HCT116 (cell line): ENCODE data around the gene TBC1D17. TPM values are rescaled to one million over a fixed set of nuclear protein-coding genes. Genes with fewer than 3 reads are reported as not detected.

Experiments
- ATAC-seq: fragments of 200-7000 bp; cut with Tn5 transposase; 2 replicates; pipeline ENCODE4 v1.9.1; 2020; ENCODE audit warnings: mild to moderate bottlenecking, moderate library complexity
- BruUV-seq: library from RNA; stranded (reverse); fragments of 400-500 nt; replicated peaks from 2 replicates; lab custom pipeline; 2021; lab: Mats Ljungman, UMichigan
- CTCF ChIA-PET: fragments of 300-600 bp; sonication (Branson Sonifier 250); formaldehyde crosslinking; loops from one replicate; lab custom pipeline; 2021; ENCODE audit warnings: antibody characterized with exemption; lab: Charles Lee
- POLR2A ChIA-PET: fragments of 300-600, 350-600 bp; sonication (Branson Sonifier 250); formaldehyde crosslinking; loops from one replicate; lab custom pipeline; 2021; ENCODE audit warnings: antibody characterized with exemption; lab: Charles Lee
- RAD21 ChIA-PET, 2 experiments: fragments of 300-600 bp; sonication (Branson Sonifier 250); formaldehyde crosslinking; loops; one replicate each; lab custom pipeline; 2023; ENCODE audit warnings: low total read pairs in 2 of 2; ENCODE audit not compliant: uncharacterized antibody in 2 of 2, unreplicated experiment in 2 of 2, low non-redundant PET in 1 of 2; lab: Charles Lee
- DNase-seq: peaks from one replicate; pipeline ENCODE4 v3.0.0-alpha.2; 2010; ENCODE audit warnings: low read depth, low spot score
- H2AFZ ChIP-seq: fragments of 200-600 bp; shearing (Covaris generic), sonication (generic); 2 replicates; pipeline ENCODE4 v1.6.1; 2017; ENCODE audit warnings: low read depth, mixed run types, mixed read lengths, antibody characterized with exemption, low read length; ENCODE audit not compliant: poor library complexity, severe bottlenecking
- H3K27ac ChIP-seq: 2 replicates; pipeline ENCODE4 v1.5.1; 2012; ENCODE audit warnings: low read depth, low read length
- H3K27me3 ChIP-seq: fragments of 200-600 bp; sonication (generic); 2 replicates; pipeline ENCODE4 v1.6.1; 2016; ENCODE audit warnings: mixed run types, low read length, mixed read lengths; ENCODE audit not compliant: insufficient read depth
- H3K36me3 ChIP-seq, 2 experiments: fragments of 200-500 bp in 1 of 2; fragments of 200-600 bp in 1 of 2; sonication (Bioruptor generic) in 1 of 2; sonication (generic) in 1 of 2; 2 replicates each; pipeline versions ENCODE4 v1.5.1 to v1.6.1; 2014 to 2016; ENCODE audit warnings: low read length in 2 of 2, inconsistent platforms in 1 of 2, mixed read lengths in 1 of 2, mixed run types in 1 of 2; ENCODE audit not compliant: insufficient read depth in 2 of 2, control insufficient read depth in 1 of 2
- H3K4me1 ChIP-seq, 2 experiments: fragments of 200-600 bp in 1 of 2; sonication (generic) in 1 of 2; 2 replicates each; pipeline versions ENCODE4 v1.5.1 to v1.6.1; 2012 to 2017; ENCODE audit warnings: low read length in 2 of 2, inconsistent platforms in 1 of 2, mild to moderate bottlenecking in 1 of 2, mixed read lengths in 1 of 2, mixed run types in 1 of 2, moderate library complexity in 1 of 2; ENCODE audit not compliant: insufficient read depth in 2 of 2, control insufficient read depth in 1 of 2
- H3K4me2 ChIP-seq: fragments of 200-600 bp; sonication (generic); 2 replicates; pipeline ENCODE4 v1.6.1; 2017; ENCODE audit warnings: mixed run types, low read length, mixed read lengths
- H3K4me3 ChIP-seq, 2 experiments: fragments of 200-600 bp in 1 of 2; sonication (generic) in 1 of 2; replicated peaks in 1 of 2; 2 replicates each; pipeline ENCODE4 v1.5.1; 2011 to 2016; ENCODE audit warnings: low read length in 2 of 2, control low read depth in 1 of 2, low read depth in 1 of 2, mild to moderate bottlenecking in 1 of 2, mixed read lengths in 1 of 2, mixed run types in 1 of 2
- H3K79me2 ChIP-seq: fragments of 200-600 bp; sonication (generic); 2 replicates; pipeline ENCODE4 v1.6.1; 2017; ENCODE audit warnings: mild to moderate bottlenecking, mixed run types, low read length, moderate library complexity, mixed read lengths; ENCODE audit not compliant: insufficient read depth
- H3K9ac ChIP-seq: fragments of 200-600 bp; sonication (generic); 2 replicates; pipeline ENCODE4 v1.6.1; 2016; ENCODE audit warnings: low read length, mixed read lengths
- H3K9me2 ChIP-seq: fragments of 200-600 bp; sonication (generic), shearing (Covaris generic); 2 replicates; pipeline ENCODE4 v1.6.1; 2017; ENCODE audit warnings: mixed run types, mild to moderate bottlenecking, moderate library complexity; ENCODE audit not compliant: insufficient read depth
- H3K9me3 ChIP-seq, 2 experiments: fragments of 200-500 bp in 1 of 2; fragments of 200-600 bp in 1 of 2; sonication (Bioruptor generic) in 1 of 2; sonication (generic) in 1 of 2; 2 replicates each; pipeline ENCODE4 v1.6.1; 2014 to 2017; ENCODE audit warnings: low read length in 2 of 2, mixed read lengths in 2 of 2, inconsistent platforms in 1 of 2, low read depth in 1 of 2, mild to moderate bottlenecking in 1 of 2, mixed run types in 1 of 2, moderate library complexity in 1 of 2; ENCODE audit not compliant: control insufficient read depth in 1 of 2, insufficient read depth in 1 of 2
- H4K20me1 ChIP-seq: fragments of 200-600 bp; sonication (generic), shearing (Covaris generic); 2 replicates; pipeline ENCODE4 v1.6.1; 2017; ENCODE audit warnings: mixed run types, mild to moderate bottlenecking, moderate library complexity; ENCODE audit not compliant: insufficient read depth
- CTCF ChIP-seq, 3 experiments: fragments of 200-600 bp in 1 of 3; sonication (generic) in 1 of 3; IDR thresholded peaks in 2 of 3; conservative IDR thresholded peaks in 1 of 3; 2 replicates each; pipeline ENCODE4 v1.5.1; 2012 to 2017; ENCODE audit warnings: low read depth in 2 of 3, low read length in 2 of 3, antibody characterized with exemption in 1 of 3, borderline replicate concordance in 1 of 3, control low read depth in 1 of 3, mild to moderate bottlenecking in 1 of 3, mixed read lengths in 1 of 3, mixed run types in 1 of 3, moderate library complexity in 1 of 3; ENCODE audit not compliant: insufficient read depth in 1 of 3
- ELF1 ChIP-seq: IDR thresholded peaks from 2 replicates; pipeline ENCODE4 v1.6.1; 2012; ENCODE audit warnings: low read depth, borderline replicate concordance
- MAX ChIP-seq: IDR thresholded peaks from 2 replicates; pipeline ENCODE4 v1.6.1; 2012
- POLR2A ChIP-seq: IDR thresholded peaks from 2 replicates; pipeline ENCODE4 v1.7.0; 2011; ENCODE audit warnings: borderline replicate concordance; ENCODE audit not compliant: insufficient read depth, insufficient read length; ENCODE audit errors: extremely low read depth
- POLR2AphosphoS5 ChIP-seq: IDR thresholded peaks from 2 replicates; pipeline ENCODE4 v1.6.1; 2011; ENCODE audit warnings: mild to moderate bottlenecking, low read depth, low read length, moderate library complexity
- SIN3A ChIP-seq: IDR thresholded peaks from 2 replicates; pipeline ENCODE4 v1.6.1; 2012; ENCODE audit warnings: low read depth
- ZFX ChIP-seq: fragments of 450-650 bp; IDR thresholded peaks from 2 replicates; pipeline ENCODE4 v1.6.1; 2017
- intact Hi-C: fragments of 100-400 bp; cut with micrococcal nuclease; formaldehyde crosslinking; loops from 2 replicates; pipeline ENCODE4 v1.10.0; 2022
- total RNA-seq: library from RNA; stranded (reverse); gene quantifications from one replicate; pipeline ENCODE4 v1.2.1, GENCODE V29; 2021; ENCODE audit not compliant: unreplicated experiment

TBC1D17 gene
- total RNA-seq, 1 experiment from 2014 or later, result 32.9 TPM

- H3K9me3 ChIP-seq, result peaks cover 0 to 6% of the 10 kb centered on the region in 2 experiments; a peak in 1 of 4 replicates
- H3K79me2 ChIP-seq, result no peaks in the 10 kb centered on the region
- intact Hi-C loops, result no loop called here
- BruUV-seq, result no TSS peak
- ChIA-PET RAD21 (no interaction called here), POLR2A (interaction anchor here (1.3 kb wide), 1 partner anchor 10 kb away, joined by 3 read pairs; the partner anchor contains the start of gene AKT1S1), CTCF (no interaction called here)
- peaks cover 6 to 24% of the 10 kb centered on the region in 2 experiments for H3K4me1 ChIP-seq
- DNase-seq, result no peak
- H3K4me3 ChIP-seq, result no peak overlapping the region
- H3K27me3 ChIP-seq, result no peaks in the 10 kb centered on the region
- H3K9ac ChIP-seq, result no peak overlapping the region
- H3K27ac ChIP-seq, result no peak overlapping the region
- TF ChIP-seq MAX (no peak), SIN3A (no peak), CTCF (IDR thresholded peaks at IDR 0.05 in 2 of 3, conservative IDR thresholded peaks at IDR 0.05 in 1 of 3; ENCODE audit: borderline replicate concordance in 1 of 3, insufficient read depth in 1 of 3, low read depth in 2 of 3, low read length in 2 of 3) (no peak), POLR2AphosphoS5 (no peak), POLR2A (no peak), ELF1 (no peak), ZFX (no peak)
- no peak overlapping the region for H2AFZ ChIP-seq
- ATAC-seq, result no peak
- no peaks in the 10 kb centered on the region for H3K9me2 ChIP-seq
- H3K36me3 ChIP-seq, result peaks cover 11 to 12% of the 10 kb centered on the region in 2 experiments; a peak in 3 of 4 replicates
- no peaks in the 10 kb centered on the region for H4K20me1 ChIP-seq
- no peak overlapping the region for H3K4me2 ChIP-seq
These were observed 9.6 kb downstream of the TBC1D17 start for GRCh38 chr19:49887037-49887664.
